ENCODE data around the gene HOXA9. TPM values are rescaled to one million over a fixed set of nuclear protein-coding genes. Genes with fewer than 3 reads are reported as not detected.
A peak's percentile ranks its signal among the peaks of the same experiment; 100 is the strongest.

Gene HOXA9
- total and polyA plus RNA-seq, 2 experiments from 2014 or later = 3.6 to 4.4 TPM

DNA sequence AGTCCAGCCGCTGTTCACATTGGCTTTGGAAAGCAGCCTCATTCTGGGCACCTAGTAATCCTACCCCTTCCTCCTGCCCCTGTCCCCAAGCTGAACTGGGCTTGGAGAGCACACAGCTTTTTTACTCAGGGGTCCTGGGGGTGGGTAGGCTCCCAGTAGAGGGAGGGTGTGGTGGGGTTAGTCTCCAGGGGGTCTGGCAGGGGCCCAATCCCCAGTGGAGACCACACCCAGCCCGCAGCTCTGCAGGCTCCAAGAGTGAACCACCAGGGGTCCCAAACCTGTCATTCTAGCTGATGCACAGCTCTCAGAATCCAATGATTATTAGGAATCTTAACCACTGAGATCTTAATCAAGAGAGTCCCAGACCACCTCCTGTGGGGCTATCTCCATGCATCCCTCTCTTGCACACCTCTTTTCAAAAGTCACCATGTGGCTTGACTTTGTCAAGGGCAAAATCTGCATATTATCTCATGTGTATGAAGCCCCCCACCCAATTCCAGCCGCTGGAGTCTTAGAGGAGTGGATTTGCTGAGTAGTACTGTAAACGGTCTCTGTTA lies 17.0 kb upstream of the HOXA9 start:
- Histone ChIP-seq H3K4me2 (peak overlapping the region; percentile 96), H4K20me1 (ENCODE audit: insufficient read depth, poor library complexity, severe bottlenecking) (no peaks in the 10 kb centered on the region), H3K9me2 (replicated peaks; ENCODE audit: insufficient read depth) (no peaks in the 10 kb centered on the region), H3K4me3 (no peak overlapping the region), H3K36me3 (replicated peaks; ENCODE audit: insufficient read depth, low read depth) (no peaks in the 10 kb centered on the region), H3K79me2 (peaks cover 84% of the 10 kb centered on the region), H3K27ac (no peak overlapping the region), H2AFZ (no peak overlapping the region), H3K27me3 (peaks cover 89% of the 10 kb centered on the region), H3K9me3 (ENCODE audit: low read depth) (no peaks in the 10 kb centered on the region), H3K4me1 (ENCODE audit: insufficient read depth) (peaks cover 25% of the 10 kb centered on the region)
- WGBS (ENCODE audit: low lambda C conversion rate, missing lambda C conversion rate) = 41% methylated on average over 3 of the region's 4 CpGs
- TF ChIP-seq, protein P1, sequence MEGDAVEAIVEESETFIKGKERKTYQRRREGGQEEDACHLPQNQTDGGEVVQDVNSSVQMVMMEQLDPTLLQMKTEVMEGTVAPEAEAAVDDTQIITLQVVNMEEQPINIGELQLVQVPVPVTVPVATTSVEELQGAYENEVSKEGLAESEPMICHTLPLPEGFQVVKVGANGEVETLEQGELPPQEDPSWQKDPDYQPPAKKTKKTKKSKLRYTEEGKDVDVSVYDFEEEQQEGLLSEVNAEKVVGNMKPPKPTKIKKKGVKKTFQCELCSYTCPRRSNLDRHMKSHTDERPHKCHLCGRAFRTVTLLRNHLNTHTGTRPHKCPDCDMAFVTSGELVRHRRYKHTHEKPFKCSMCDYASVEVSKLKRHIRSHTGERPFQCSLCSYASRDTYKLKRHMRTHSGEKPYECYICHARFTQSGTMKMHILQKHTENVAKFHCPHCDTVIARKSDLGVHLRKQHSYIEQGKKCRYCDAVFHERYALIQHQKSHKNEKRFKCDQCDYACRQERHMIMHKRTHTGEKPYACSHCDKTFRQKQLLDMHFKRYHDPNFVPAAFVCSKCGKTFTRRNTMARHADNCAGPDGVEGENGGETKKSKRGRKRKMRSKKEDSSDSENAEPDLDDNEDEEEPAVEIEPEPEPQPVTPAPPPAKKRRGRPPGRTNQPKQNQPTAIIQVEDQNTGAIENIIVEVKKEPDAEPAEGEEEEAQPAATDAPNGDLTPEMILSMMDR (IDR thresholded peaks at IDR 0.05; ENCODE audit: poor library complexity) = no peak
- TF ChIP-seq EZH2phosphoT487 (IDR thresholded peaks at IDR 0.05; ENCODE audit: low read depth, severe bottlenecking, unreplicated experiment) (peak; percentile 22), EZH2 (IDR thresholded peaks at IDR 0.05; ENCODE audit: borderline replicate concordance) (no peak)
- no peak for DNase-seq (ENCODE audit: low spot score)

DNA sequence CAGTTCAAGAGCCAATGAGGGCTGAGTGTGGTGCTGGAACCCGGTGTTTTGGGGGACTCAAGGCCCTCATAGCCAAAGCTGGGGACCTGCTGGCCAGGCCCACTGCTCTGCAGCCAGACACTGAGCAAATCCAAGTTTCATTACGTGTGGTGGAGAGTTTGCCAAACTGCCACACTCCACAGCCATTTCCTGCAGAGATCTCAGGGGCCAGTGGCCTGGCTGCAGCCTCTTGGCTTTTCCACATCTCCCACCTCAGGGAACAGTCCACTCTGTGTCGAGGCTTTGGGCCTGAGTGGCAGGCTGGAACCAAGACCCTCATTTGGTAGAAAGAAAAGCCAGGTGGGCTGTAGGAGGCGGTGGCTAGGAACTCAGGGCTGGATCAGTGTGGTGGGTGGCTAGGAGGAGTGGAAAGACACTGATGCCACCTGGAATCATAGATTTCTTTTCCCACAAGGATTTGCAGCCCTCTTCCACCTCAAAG lies 16.5 kb upstream of the HOXA9 start:
- H2AFZ ChIP-seq = no peak overlapping the region
- H3K79me2 ChIP-seq = peaks cover 84% of the 10 kb centered on the region
- no peaks in the 10 kb centered on the region for H4K20me1 ChIP-seq (ENCODE audit: insufficient read depth, poor library complexity, severe bottlenecking)
- no peaks in the 10 kb centered on the region for H3K9me3 ChIP-seq (ENCODE audit: low read depth)
- no peak overlapping the region for H3K4me3 ChIP-seq
- H3K27me3 ChIP-seq = peaks cover 89% of the 10 kb centered on the region
- DNase-seq (ENCODE audit: low spot score) = no peak
- 56% methylated on average over 4 of the region's 4 CpGs for WGBS (ENCODE audit: low lambda C conversion rate, missing lambda C conversion rate)
- H3K4me1 ChIP-seq (ENCODE audit: insufficient read depth) = peaks cover 28% of the 10 kb centered on the region
- TF ChIP-seq EZH2 (IDR thresholded peaks at IDR 0.05; ENCODE audit: borderline replicate concordance) = no peak
- no peak for TF ChIP-seq EZH2phosphoT487 (IDR thresholded peaks at IDR 0.05; ENCODE audit: low read depth, severe bottlenecking, unreplicated experiment)
- TF ChIP-seq, protein P1 (IDR thresholded peaks at IDR 0.05; ENCODE audit: poor library complexity) = no peak
- no peak overlapping the region for H3K27ac ChIP-seq
- peak overlapping the region; percentile 96 for H3K4me2 ChIP-seq
- no peaks in the 10 kb centered on the region for H3K9me2 ChIP-seq (replicated peaks; ENCODE audit: insufficient read depth)
- H3K36me3 ChIP-seq (replicated peaks; ENCODE audit: insufficient read depth, low read depth) = no peaks in the 10 kb centered on the region

DNA sequence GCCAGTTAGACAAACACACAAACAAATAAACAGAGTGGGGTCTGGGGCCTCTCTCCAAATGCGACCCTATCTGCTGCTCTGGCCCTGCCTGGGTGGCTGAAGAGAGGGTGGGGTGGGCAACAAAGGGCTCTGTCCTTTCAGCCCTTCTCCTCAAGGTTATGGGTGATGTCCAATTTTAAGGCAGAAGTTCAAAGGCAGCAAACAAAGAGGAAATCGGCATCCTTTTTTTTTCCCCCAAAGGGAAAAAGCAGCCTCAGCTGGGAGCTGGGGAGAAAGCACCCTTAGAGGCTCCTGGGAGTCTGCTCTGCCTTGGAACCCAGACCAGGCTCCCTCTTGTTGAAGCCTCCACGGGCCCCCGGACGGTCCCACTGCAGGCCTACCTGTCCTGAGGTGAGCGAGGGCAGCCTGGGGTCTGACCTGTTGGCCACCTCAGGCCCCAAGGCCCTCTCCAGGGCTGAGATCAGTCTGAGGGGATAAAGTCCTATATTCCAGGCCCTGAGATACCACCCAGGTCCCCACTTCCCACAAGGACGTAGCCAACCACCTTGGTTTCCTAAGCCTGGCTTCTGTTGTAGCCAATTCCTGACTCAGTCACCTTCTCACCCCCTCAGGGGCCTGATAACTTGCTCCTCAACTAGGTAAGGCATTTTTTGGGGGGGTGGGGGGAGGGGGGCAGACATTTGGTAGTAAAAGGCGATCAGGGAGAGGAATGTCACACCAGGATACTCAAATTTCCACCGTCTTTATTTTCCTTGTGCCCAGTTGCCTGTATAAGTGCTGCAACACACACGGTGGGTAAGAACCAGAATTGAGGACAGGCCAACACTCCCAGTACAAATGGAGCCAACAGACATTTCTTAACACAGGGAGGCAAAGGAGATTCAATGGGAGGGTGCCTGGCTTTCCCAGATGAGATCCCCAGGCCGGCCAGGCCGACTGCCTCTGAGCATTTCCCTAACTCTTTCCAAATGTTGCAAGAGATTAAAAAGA lies 15.4 kb upstream of the HOXA9 start:
- no peak overlapping the region for H2AFZ ChIP-seq
- TF ChIP-seq, protein P1 (IDR thresholded peaks at IDR 0.05; ENCODE audit: poor library complexity) = no peak
- TF ChIP-seq EZH2 (IDR thresholded peaks at IDR 0.05; ENCODE audit: borderline replicate concordance) (no peak), EZH2phosphoT487 (IDR thresholded peaks at IDR 0.05; ENCODE audit: low read depth, severe bottlenecking, unreplicated experiment) (no peak)
- H3K4me1 ChIP-seq (ENCODE audit: insufficient read depth) = peaks cover 31% of the 10 kb centered on the region
- 44% methylated on average over 12 of the region's 12 CpGs for WGBS (ENCODE audit: low lambda C conversion rate, missing lambda C conversion rate)
- H3K4me2 ChIP-seq = peak overlapping the region; percentile 96
- peak overlapping the region; percentile 96 for H3K27ac ChIP-seq
- no peaks in the 10 kb centered on the region for H3K36me3 ChIP-seq (replicated peaks; ENCODE audit: insufficient read depth, low read depth)
- H3K79me2 ChIP-seq = peaks cover 86% of the 10 kb centered on the region
- no peaks in the 10 kb centered on the region for H3K9me3 ChIP-seq (ENCODE audit: low read depth)
- peaks cover 89% of the 10 kb centered on the region for H3K27me3 ChIP-seq
- DNase-seq (ENCODE audit: low spot score) = no peak
- H3K9me2 ChIP-seq (replicated peaks; ENCODE audit: insufficient read depth) = no peaks in the 10 kb centered on the region
- no peaks in the 10 kb centered on the region for H4K20me1 ChIP-seq (ENCODE audit: insufficient read depth, poor library complexity, severe bottlenecking)
- H3K4me3 ChIP-seq = no peak overlapping the region

Data from hepatocyte (in vitro differentiated cells).